ENCODE results near the gene EPB41L4B. TPM values are rescaled to one million over a fixed set of nuclear protein-coding genes. Genes with fewer than 3 reads are reported as not detected.

Gene EPB41L4B
- total and polyA plus RNA-seq, 8 donors, result 10.3 to 17.7 (median 15.3) TPM

- intact Hi-C loops (cut with DNase I), result no loop called here
- Histone ChIP-seq H3K27ac (no peak overlapping the region), H3K4me3 (no peak overlapping the region), H3K36me3 (no peaks in the 10 kb centered on the region), H3K27me3 (peaks cover 0 to 15% of the 10 kb centered on the region in 2 donors), H3K9me3 (no peaks in the 10 kb centered on the region), H3K4me1 (peaks cover 0 to 15% of the 10 kb centered on the region in 2 donors)
- TF ChIP-seq CTCF (IDR thresholded peaks at IDR 0.05), result no peak
- no peak for DNase-seq
- no peak for ATAC-seq
Observed at GRCh38 chr9:109249615-109250014, 71.2 kb downstream of the EPB41L4B start.

GRCh38 chr9:109248133-109248581 lies 72.7 kb downstream of the EPB41L4B start:
- DNase-seq (no peak), ATAC-seq (no peak)
- H3K27ac ChIP-seq, result no peak overlapping the region
- intact Hi-C loops (cut with DNase I), result no loop called here
- H3K27me3 ChIP-seq, result peaks cover 0 to 28% of the 10 kb centered on the region in 2 donors
- H3K36me3 ChIP-seq, result no peaks in the 10 kb centered on the region
- no peaks in the 10 kb centered on the region for H3K9me3 ChIP-seq
- peaks cover 0 to 15% of the 10 kb centered on the region in 2 donors for H3K4me1 ChIP-seq
- no peak overlapping the region for H3K4me3 ChIP-seq
- TF ChIP-seq CTCF (IDR thresholded peaks at IDR 0.05), result no peak

GRCh38 chr9:109247228-109247627 lies 73.6 kb downstream of the EPB41L4B start:
- no peaks in the 10 kb centered on the region for H3K36me3 ChIP-seq
- ATAC-seq (no peak), DNase-seq (no peak)
- no peak overlapping the region for H3K4me3 ChIP-seq
- H3K9me3 ChIP-seq, result no peaks in the 10 kb centered on the region
- H3K27me3 ChIP-seq, result peaks cover 0 to 28% of the 10 kb centered on the region in 2 donors
- no peak overlapping the region for H3K27ac ChIP-seq
- peaks cover 0 to 15% of the 10 kb centered on the region in 2 donors for H3K4me1 ChIP-seq
- intact Hi-C loops (cut with DNase I), result no loop called here
- TF ChIP-seq CTCF (IDR thresholded peaks at IDR 0.05), result no peak

- TF ChIP-seq CTCF (IDR thresholded peaks at IDR 0.05), result no peak
- no peaks in the 10 kb centered on the region for H3K9me3 ChIP-seq
- H3K4me1 ChIP-seq, result peaks cover 0 to 8% of the 10 kb centered on the region in 2 donors
- intact Hi-C loops (cut with DNase I), result no loop called here
- H3K27me3 ChIP-seq, result peaks cover 0 to 28% of the 10 kb centered on the region in 2 donors
- no peak overlapping the region for H3K27ac ChIP-seq
- DNase-seq, result no peak
- no peak overlapping the region for H3K4me3 ChIP-seq
- no peak for ATAC-seq
- H3K36me3 ChIP-seq, result no peaks in the 10 kb centered on the region
Observed at GRCh38 chr9:109246533-109246932, 74.3 kb downstream of the EPB41L4B start.

GRCh38 chr9:109245310-109245897 lies 75.5 kb downstream of the EPB41L4B start:
- DNase-seq (no peak), ATAC-seq (no peak)
- Histone ChIP-seq H3K4me3 (no peak overlapping the region), H3K27me3 (peaks cover 0 to 28% of the 10 kb centered on the region in 2 donors), H3K4me1 (no peaks in the 10 kb centered on the region), H3K36me3 (no peaks in the 10 kb centered on the region), H3K9me3 (no peaks in the 10 kb centered on the region), H3K27ac (no peak overlapping the region)
- no peak for TF ChIP-seq CTCF (IDR thresholded peaks at IDR 0.05)
- intact Hi-C loops (cut with DNase I), result no loop called here

All from left lung (tissue), 10 donors.